Measurements from ENCODE around the gene PRRC2B.

GRCh38 chr9:131470581-131470991 is 76.7 kb downstream of the PRRC2B start:
- TF ChIP-seq CTCF (IDR thresholded peaks at IDR 0.05; ENCODE audit: poor library complexity) = no peak
- no peak for TF ChIP-seq EZH2phosphoT487 (IDR thresholded peaks at IDR 0.05; ENCODE audit: low read depth, severe bottlenecking, unreplicated experiment)
